Measurements from ENCODE around the gene FMO4. TPM values are rescaled to one million over a fixed set of nuclear protein-coding genes. Genes with fewer than 3 reads are reported as not detected.
A peak's percentile ranks its signal among the peaks of the same experiment; 100 is the strongest.

Gene FMO4
- total and polyA plus RNA-seq, 2 of the 13 experiments (the other 11 are each of a cell fraction or from before 2014, with no cell fraction given): 0.07 to 0.29 TPM

GRCh38 chr1:171344473-171344820 is 30.5 kb downstream of the FMO4 start (continued):
- TF ChIP-seq AHDC1 (CRISPR knock-in tag; IDR thresholded peaks at IDR 0.05; ENCODE audit: borderline replicate concordance) (peak; percentile 86), HMGA1 (CRISPR knock-in tag; conservative IDR thresholded peaks at IDR 0.05) (no peak), ARID5B (CRISPR knock-in tag; IDR thresholded peaks at IDR 0.05) (peak; percentile 69), RNF219 (CRISPR knock-in tag; IDR thresholded peaks at IDR 0.05) (no peak), ZNF556 (CRISPR knock-in tag; IDR thresholded peaks at IDR 0.05; ENCODE audit: borderline replicate concordance) (peak; percentile 23; the same call in 1 of the 2 replicates), MED1 (CRISPR knock-in tag; IDR thresholded peaks at IDR 0.05) (peak; percentile 22; the same call in 1 of the 2 replicates), MTF1 (CRISPR knock-in tag; IDR thresholded peaks at IDR 0.05) (no peak), ONECUT2 (CRISPR knock-in tag; IDR thresholded peaks at IDR 0.05) (peak; percentile 52; the same call in 1 of the 2 replicates), ZNF318 (CRISPR knock-in tag; IDR thresholded peaks at IDR 0.05) (no peak)

All from HepG2 (cell line).